GM23248 (cell line): ENCODE results near the gene NOS1AP.

Experiments used
- EZH2 ChIP-seq: fragments of 200-600 bp; sonication (generic); IDR thresholded peaks from 2 replicates; pipeline ENCODE4 v1.6.1; 2018; ENCODE audit warnings: antibody characterized with exemption, mild to moderate bottlenecking; ENCODE audit not compliant: insufficient read depth, poor library complexity, severe bottlenecking
- EZH2phosphoT487 ChIP-seq: fragments of 200-600 bp; sonication (generic); IDR thresholded peaks from 2 replicates; pipeline ENCODE4 v1.6.1; 2018; ENCODE audit warnings: antibody characterized with exemption, moderate library complexity, mild to moderate bottlenecking, low read depth; ENCODE audit not compliant: insufficient read depth

GRCh38 chr1:162326559-162326958 lies 257.1 kb downstream of the NOS1AP start:
- no peak for TF ChIP-seq EZH2phosphoT487
- TF ChIP-seq EZH2: no peak
